Endothelial cell of umbilical vein (primary cell): ENCODE results near the gene CEP85. TPM values are rescaled to one million over a fixed set of nuclear protein-coding genes. Genes with fewer than 3 reads are reported as not detected.

Source experiments
- BruUV-seq: library from RNA; stranded (reverse); fragments of 400-500 nt; replicated peaks from 2 replicates; lab custom pipeline; 2021; lab: Mats Ljungman, UMichigan
- CTCF ChIA-PET: fragments of 300-600, 350-600 bp; sonication (Branson Sonifier 250); formaldehyde crosslinking; loops from one replicate; lab custom pipeline; 2021; ENCODE audit warnings: antibody characterized with exemption, inconsistent platforms; lab: Charles Lee
- POLR2A ChIA-PET: fragments of 300-600, 350-600 bp; sonication (Branson Sonifier 250); formaldehyde crosslinking; loops from one replicate; lab custom pipeline; 2021; ENCODE audit warnings: antibody characterized with exemption, inconsistent platforms; lab: Charles Lee
- DNase-seq: peaks from one replicate; pipeline ENCODE4 v3.0.0-alpha.2; 2011; ENCODE audit warnings: low read depth, low spot score
- FAIRE-seq: peaks from 2 replicates; lab custom pipeline; 2011; peaks lifted over from hg19 to GRCh38; lab: Jason Lieb, UNC
- H2AFZ ChIP-seq: 2 replicates; pipeline ENCODE4 v1.6.0; 2012; ENCODE audit warnings: low read depth, low read length, control low read depth, inconsistent platforms
- H3K27ac ChIP-seq: 2 replicates; pipeline ENCODE4 v1.5.1; 2011; ENCODE audit warnings: low read depth, mild to moderate bottlenecking, control low read depth, low read length, moderate library complexity; ENCODE audit not compliant: insufficient read depth
- H3K27me3 ChIP-seq, 2 experiments: 2 replicates each; pipeline versions ENCODE4 v1.6.0 to v1.6.1; 2011; ENCODE audit warnings: low read length in 2 of 2, mixed read lengths in 1 of 2; ENCODE audit not compliant: control insufficient read depth in 2 of 2, insufficient read depth in 2 of 2
- H3K36me3 ChIP-seq, 2 experiments: 2 replicates in 1 of 2; 3 replicates in 1 of 2; pipeline ENCODE4 v1.5.1; 2011; ENCODE audit warnings: low read length in 2 of 2, mild to moderate bottlenecking in 1 of 2, moderate library complexity in 1 of 2; ENCODE audit not compliant: control insufficient read depth in 2 of 2, insufficient read depth in 2 of 2; ENCODE audit errors: extremely low read depth in 1 of 2
- H3K4me1 ChIP-seq: 3 replicates; pipeline ENCODE4 v1.5.1; 2011; ENCODE audit warnings: mild to moderate bottlenecking, low read length; ENCODE audit not compliant: control insufficient read depth, insufficient read depth; ENCODE audit errors: extremely low read depth
- H3K4me2 ChIP-seq: 2 replicates; pipeline ENCODE4 v1.6.1; 2011; ENCODE audit warnings: low read length, control low read depth, mixed read lengths; ENCODE audit not compliant: insufficient read depth
- H3K4me3 ChIP-seq, 3 experiments: fragments of 200-600 bp in 1 of 3; sonication (generic), shearing (Covaris generic) in 1 of 3; replicated peaks in 1 of 3; 2 replicates each; pipeline ENCODE4 v1.5.1; 2011 to 2016; ENCODE audit warnings: control low read depth in 3 of 3, low read length in 3 of 3, mild to moderate bottlenecking in 2 of 3, inconsistent platforms in 1 of 3, low read depth in 1 of 3, moderate library complexity in 1 of 3; ENCODE audit not compliant: insufficient read depth in 1 of 3
- H3K79me2 ChIP-seq: 2 replicates; pipeline ENCODE4 v1.6.0; 2012; ENCODE audit warnings: low read length, inconsistent platforms; ENCODE audit not compliant: control insufficient read depth, insufficient read depth
- H3K9ac ChIP-seq: replicated peaks from 2 replicates; pipeline ENCODE3; 2011; ENCODE audit warnings: low read length, control low read depth; ENCODE audit not compliant: insufficient read depth; ENCODE audit errors: extremely low read depth
- H3K9me1 ChIP-seq: replicated peaks from 3 replicates; pipeline ENCODE4 v1.6.0; 2011; ENCODE audit warnings: mild to moderate bottlenecking, low read length; ENCODE audit not compliant: control insufficient read depth, insufficient read depth; ENCODE audit errors: extremely low read depth
- H3K9me3 ChIP-seq: replicated peaks from 2 replicates; pipeline ENCODE4 v1.5.1; 2012; ENCODE audit warnings: low read length, inconsistent platforms; ENCODE audit not compliant: control insufficient read depth, insufficient read depth
- H4K20me1 ChIP-seq: replicated peaks from 2 replicates; pipeline ENCODE3; 2011; ENCODE audit warnings: mild to moderate bottlenecking, low read length; ENCODE audit not compliant: control insufficient read depth, insufficient read depth; ENCODE audit errors: extremely low read depth
- CTCF ChIP-seq, 2 donors: IDR thresholded peaks; 1 replicate in 1 of 2; 2 replicates in 1 of 2; pipeline ENCODE4 v1.5.1; 2011; ENCODE audit warnings: low read length in 2 of 2, mild to moderate bottlenecking in 2 of 2, moderate library complexity in 2 of 2, control low read depth in 1 of 2, inconsistent platforms in 1 of 2, low read depth in 1 of 2; ENCODE audit not compliant: insufficient read depth in 1 of 2; ENCODE audit errors: extremely low read depth in 1 of 2
- EZH2 ChIP-seq: IDR thresholded peaks from 2 replicates; pipeline ENCODE4 v1.6.1; 2012; ENCODE audit warnings: borderline replicate concordance, low read depth, mild to moderate bottlenecking, moderate library complexity, low read length, inconsistent platforms; ENCODE audit not compliant: severe bottlenecking
- FOS ChIP-seq: IDR thresholded peaks from 2 replicates; pipeline ENCODE4 v1.6.1; 2011; ENCODE audit warnings: mild to moderate bottlenecking, low read length, moderate library complexity, borderline replicate concordance; ENCODE audit not compliant: insufficient read depth
- GATA2 ChIP-seq: IDR thresholded peaks from 2 replicates; pipeline ENCODE4 v1.7.0; 2011; ENCODE audit warnings: low read depth, mild to moderate bottlenecking, moderate library complexity, mixed read lengths, low read length; ENCODE audit not compliant: insufficient read length, insufficient read depth
- JUN ChIP-seq: IDR thresholded peaks from 2 replicates; pipeline ENCODE4 v1.6.1; 2011; ENCODE audit warnings: borderline replicate concordance, low read depth; ENCODE audit not compliant: insufficient read length, insufficient read depth
- MAX ChIP-seq: IDR thresholded peaks from 2 replicates; pipeline ENCODE4 v1.6.1; 2011; ENCODE audit not compliant: insufficient read depth, insufficient read length
- MYC ChIP-seq: IDR thresholded peaks from one replicate; pipeline ENCODE4 v1.6.1; 2011; ENCODE audit warnings: mild to moderate bottlenecking, low read depth, low read length
- POLR2A ChIP-seq: IDR thresholded peaks from 2 replicates; pipeline ENCODE4 v1.6.1; 2012; ENCODE audit warnings: low read depth, mild to moderate bottlenecking, control low read depth, low read length
- POLR2AphosphoS5 ChIP-seq: IDR thresholded peaks from 2 replicates; pipeline ENCODE4 v1.6.1; 2012; ENCODE audit warnings: low read depth, mild to moderate bottlenecking, control low read depth, low read length, moderate library complexity; ENCODE audit not compliant: insufficient read depth
- dilution Hi-C: fragments of 300-500 bp; cut with MboI; formaldehyde crosslinking; loops from one replicate; pipeline ENCODE4 v1.15.0; 2019; ENCODE audit warnings: low sequenced_read_pairs; ENCODE audit not compliant: extremely low pct_ligation_motif_present
- intact Hi-C: fragments of 100-400 bp; cut with micrococcal nuclease; formaldehyde crosslinking; loops from one replicate; pipeline ENCODE4 v1.10.0; 2022
- polyA plus RNA-seq, 4 experiments: library from polyadenylated mRNA; depleted of rRNA in 3 of 4; stranded (reverse) in 3 of 4; unstranded in 1 of 4; fragments of >200 nt; gene quantifications; 2 replicates each; pipeline versions ENCODE4 v1.2.1 to v1.2.3, GENCODE V29; 2011 to 2012; ENCODE audit warnings: missing spikeins in 1 of 4
- total RNA-seq: library from RNA; stranded (reverse); gene quantifications from 2 replicates; pipeline ENCODE4 v1.2.3, GENCODE V29; 2021

Gene CEP85
- total and polyA plus RNA-seq, 2 donors (not counting 3 experiments of a cell fraction or from before 2014, with no cell fraction given) = 15.2 to 17.8 TPM

GRCh38 chr1:26322042-26322331 is 88.0 kb downstream of the CEP85 start:
- ChIA-PET POLR2A (no interaction called here), CTCF (interaction anchor here (0.6 to 7.4 kb wide), 47 partner anchors 8 to 427 kb away, joined by 3 to 132 read pairs (median 4); partner anchors contain the start of genes C1orf232, CATSPER4, CEP85 and CNKSR1)
- Histone ChIP-seq H2AFZ (no peak overlapping the region), H4K20me1 (no peaks in the 10 kb centered on the region), H3K9ac (no peak overlapping the region), H3K36me3 (no peaks in the 10 kb centered on the region), H3K4me1 (no peaks in the 10 kb centered on the region), H3K79me2 (no peaks in the 10 kb centered on the region), H3K27ac (no peak overlapping the region), H3K4me2 (no peak overlapping the region), H3K27me3 (no peaks in the 10 kb centered on the region), H3K9me1 (no peaks in the 10 kb centered on the region), H3K4me3 (no peak overlapping the region), H3K9me3 (no peaks in the 10 kb centered on the region)
- no TSS peak for BruUV-seq
- intact Hi-C loops = loop anchor here (5.0 kb wide), 1 partner anchor 40 kb away; no protein-coding TSS in a partner anchor
- no peak for TF ChIP-seq GATA2
- TF ChIP-seq POLR2A = no peak
- no peak for TF ChIP-seq CTCF (IDR thresholded peaks at IDR 0.05; ENCODE audit: extremely low read depth in 1 of 2, insufficient read depth in 1 of 2, low read depth in 1 of 2, low read length in 2 of 2)
- TF ChIP-seq FOS = no peak
- no peak for TF ChIP-seq MYC
- dilution Hi-C loops = no loop called here
- DNase-seq = no peak
- FAIRE-seq = no peak

GRCh38 chr1:26323382-26323781 is 89.4 kb downstream of the CEP85 start:
- Histone ChIP-seq H4K20me1 (no peaks in the 10 kb centered on the region), H3K4me2 (no peak overlapping the region), H3K36me3 (no peaks in the 10 kb centered on the region), H3K4me1 (no peaks in the 10 kb centered on the region), H3K9me1 (no peaks in the 10 kb centered on the region), H3K9me3 (no peaks in the 10 kb centered on the region), H2AFZ (no peak overlapping the region), H3K27ac (no peak overlapping the region), H3K27me3 (no peaks in the 10 kb centered on the region), H3K79me2 (no peaks in the 10 kb centered on the region), H3K4me3 (no peak overlapping the region), H3K9ac (no peak overlapping the region)
- DNase-seq (no peak), FAIRE-seq (no peak)
- TF ChIP-seq GATA2 (no peak), MAX (no peak), FOS (no peak), POLR2AphosphoS5 (no peak), CTCF (IDR thresholded peaks at IDR 0.05; ENCODE audit: extremely low read depth in 1 of 2, insufficient read depth in 1 of 2, low read depth in 1 of 2, low read length in 2 of 2) (no peak), MYC (no peak), EZH2 (no peak), POLR2A (no peak), JUN (no peak)
- ChIA-PET CTCF (interaction anchor here (0.9 to 7.4 kb wide), 4 partner anchors 39 to 153 kb away, joined by 3 to 120 read pairs (median 36); partner anchors contain the start of genes C1orf232, ZNF593 and ZNF593OS), POLR2A (no interaction called here)
- intact Hi-C loops = loop anchor here (5.0 kb wide), 1 partner anchor 39 kb away; no protein-coding TSS in a partner anchor
- BruUV-seq = no TSS peak
- dilution Hi-C loops = no loop called here
